ENCODE measurements around the gene RNF186. TPM values are rescaled to one million over a fixed set of nuclear protein-coding genes. Genes with fewer than 3 reads are reported as not detected.
"Not testable (repeated sequence)": the region's sequence is repeated elsewhere in the genome, so short reads cannot be mapped to it uniquely, and the experiment has no call there.

Gene RNF186
- total RNA-seq, 4 donors from 2014 or later: 0.51 TPM; not detected in 3

DNA sequence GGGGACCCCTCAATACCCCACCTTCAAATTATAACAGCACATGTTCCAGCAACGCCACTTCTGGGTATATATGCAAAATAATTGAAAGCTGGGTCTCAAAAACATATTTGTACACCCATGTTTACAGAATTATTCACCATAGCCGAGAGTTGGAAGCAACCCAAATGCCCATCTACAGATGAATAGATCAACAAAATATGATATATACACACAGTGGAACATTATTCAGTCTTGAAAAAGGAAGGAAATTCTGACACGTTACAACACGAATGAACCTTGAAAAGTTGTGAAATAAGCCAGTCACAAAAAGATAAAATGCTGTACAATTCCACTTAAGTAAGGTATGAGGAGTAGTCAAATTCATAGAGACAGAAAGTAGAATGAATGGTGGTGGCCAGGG is 20.5 kb downstream of the RNF186 start:
- WGBS: 89% methylated on average over 4 of the region's 4 CpGs

DNA sequence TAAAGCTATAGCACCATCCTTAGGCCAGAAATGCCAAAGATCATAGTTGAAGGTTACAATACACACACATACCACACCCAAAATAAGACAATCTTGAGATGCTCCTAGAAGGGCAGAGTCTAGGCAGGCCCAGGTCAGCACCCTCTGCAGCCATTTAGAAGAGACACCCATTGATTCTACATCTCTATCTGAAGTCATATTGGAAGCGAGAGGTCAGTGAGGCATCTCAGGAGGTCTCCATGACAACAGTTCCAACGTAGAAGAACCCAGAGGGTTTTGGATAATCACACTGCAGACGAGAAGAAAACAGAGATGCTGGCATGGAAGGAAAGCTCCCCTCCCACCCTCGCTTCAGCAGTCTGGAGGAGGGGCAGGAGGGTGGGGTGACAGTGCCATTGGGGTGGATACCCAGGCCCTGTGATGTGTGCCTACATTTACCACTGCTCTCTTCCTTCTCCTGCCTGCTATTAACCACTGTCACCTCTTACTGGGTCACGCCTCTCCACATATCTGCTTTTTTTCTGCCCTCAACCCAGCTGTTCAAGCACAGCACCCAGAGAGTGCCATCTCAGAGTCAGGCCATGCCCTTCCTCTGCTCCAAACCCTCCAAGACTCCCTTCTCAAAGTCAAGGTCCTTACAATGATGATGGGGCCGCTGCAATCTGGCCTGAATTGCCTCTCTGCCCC is 21.6 kb downstream of the RNF186 start:
- TF ChIP-seq POLR2AphosphoS5 (IDR thresholded peaks at IDR 0.05): no peak
- TF ChIP-seq EP300 (IDR thresholded peaks at IDR 0.05): no peak
- TF ChIP-seq, protein P1, sequence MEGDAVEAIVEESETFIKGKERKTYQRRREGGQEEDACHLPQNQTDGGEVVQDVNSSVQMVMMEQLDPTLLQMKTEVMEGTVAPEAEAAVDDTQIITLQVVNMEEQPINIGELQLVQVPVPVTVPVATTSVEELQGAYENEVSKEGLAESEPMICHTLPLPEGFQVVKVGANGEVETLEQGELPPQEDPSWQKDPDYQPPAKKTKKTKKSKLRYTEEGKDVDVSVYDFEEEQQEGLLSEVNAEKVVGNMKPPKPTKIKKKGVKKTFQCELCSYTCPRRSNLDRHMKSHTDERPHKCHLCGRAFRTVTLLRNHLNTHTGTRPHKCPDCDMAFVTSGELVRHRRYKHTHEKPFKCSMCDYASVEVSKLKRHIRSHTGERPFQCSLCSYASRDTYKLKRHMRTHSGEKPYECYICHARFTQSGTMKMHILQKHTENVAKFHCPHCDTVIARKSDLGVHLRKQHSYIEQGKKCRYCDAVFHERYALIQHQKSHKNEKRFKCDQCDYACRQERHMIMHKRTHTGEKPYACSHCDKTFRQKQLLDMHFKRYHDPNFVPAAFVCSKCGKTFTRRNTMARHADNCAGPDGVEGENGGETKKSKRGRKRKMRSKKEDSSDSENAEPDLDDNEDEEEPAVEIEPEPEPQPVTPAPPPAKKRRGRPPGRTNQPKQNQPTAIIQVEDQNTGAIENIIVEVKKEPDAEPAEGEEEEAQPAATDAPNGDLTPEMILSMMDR (IDR thresholded peaks at IDR 0.05): no peak
- no peak for TF ChIP-seq POLR2A (IDR thresholded peaks at IDR 0.05)
- WGBS: 71% methylated on average over 6 of the region's 6 CpGs
- Histone ChIP-seq H3K27me3 (no peaks in the 10 kb centered on the region), H3K4me1 (peaks cover 2% of the 10 kb centered on the region), H3K27ac (no peak overlapping the region), H3K4me3 (no peak overlapping the region), H3K9me3 (no peaks in the 10 kb centered on the region), H3K36me3 (peaks cover 20% of the 10 kb centered on the region)
- no peak for DNase-seq (ENCODE audit: low spot score in 2 of 2)

More for the DNA sequence above, 20.5 kb downstream of the RNF186 start:
- H3K27ac ChIP-seq: no peak overlapping the region
- no peak for TF ChIP-seq EP300 (IDR thresholded peaks at IDR 0.05)
- no peak for TF ChIP-seq POLR2A (IDR thresholded peaks at IDR 0.05)
- TF ChIP-seq POLR2AphosphoS5 (IDR thresholded peaks at IDR 0.05): no peak
- TF ChIP-seq, protein P1 (IDR thresholded peaks at IDR 0.05): no peak
- no peak for DNase-seq (ENCODE audit: low spot score in 2 of 2)
- no peak overlapping the region for H3K4me3 ChIP-seq
- H3K36me3 ChIP-seq: peaks cover 20% of the 10 kb centered on the region
- H3K4me1 ChIP-seq: peaks cover 12% of the 10 kb centered on the region
- H3K27me3 ChIP-seq: no peaks in the 10 kb centered on the region
- H3K9me3 ChIP-seq: no peaks in the 10 kb centered on the region

DNA sequence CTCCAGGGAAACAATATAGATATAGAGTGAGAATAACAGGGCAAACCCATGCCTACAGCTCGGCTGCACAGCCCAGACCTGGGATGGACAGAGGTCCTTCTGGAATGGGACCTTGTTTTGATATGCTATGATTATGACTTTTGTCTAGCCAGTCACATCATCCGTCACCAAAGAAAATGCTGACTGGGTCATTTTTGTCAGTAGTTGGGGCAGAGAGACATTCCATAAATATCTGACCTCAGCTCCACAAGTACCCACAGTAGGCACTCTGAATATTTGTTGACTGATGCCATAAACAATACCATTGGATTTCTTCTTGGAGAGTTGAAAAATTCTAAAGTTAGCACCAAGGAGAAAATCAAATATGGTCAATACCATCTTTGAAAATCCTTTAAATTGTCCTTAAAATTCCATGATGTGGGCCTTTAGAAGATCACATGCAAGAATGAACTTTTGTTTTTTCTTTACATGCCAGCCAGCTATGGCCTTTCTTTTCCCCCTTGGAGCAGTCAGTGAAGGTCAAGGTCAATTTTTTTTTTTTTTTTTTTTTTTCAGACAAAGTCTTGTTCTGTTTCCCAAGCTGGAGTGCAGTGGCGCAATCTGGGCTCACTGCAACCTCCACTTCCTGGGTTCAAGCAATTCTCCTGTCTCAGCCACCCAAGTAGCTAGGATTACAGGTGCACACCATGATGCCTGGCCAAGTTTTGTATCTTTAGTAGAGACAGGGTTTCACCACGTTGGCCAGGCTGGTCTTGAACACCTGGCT is 22.7 kb downstream of the RNF186 start:
- WGBS: 79% methylated on average over 4 of the region's 4 CpGs
- no peak overlapping the region for H3K27ac ChIP-seq
- H3K4me1 ChIP-seq: no peaks in the 10 kb centered on the region
- no peaks in the 10 kb centered on the region for H3K9me3 ChIP-seq
- no peaks in the 10 kb centered on the region for H3K27me3 ChIP-seq
- DNase-seq (ENCODE audit: low spot score in 2 of 2): no peak
- H3K4me3 ChIP-seq: no peak overlapping the region
- peaks cover 20% of the 10 kb centered on the region for H3K36me3 ChIP-seq
- TF ChIP-seq POLR2A (IDR thresholded peaks at IDR 0.05): no peak
- TF ChIP-seq, protein P1 (IDR thresholded peaks at IDR 0.05): no peak
- no peak for TF ChIP-seq POLR2AphosphoS5 (IDR thresholded peaks at IDR 0.05)
- no peak for TF ChIP-seq EP300 (IDR thresholded peaks at IDR 0.05)

DNA sequence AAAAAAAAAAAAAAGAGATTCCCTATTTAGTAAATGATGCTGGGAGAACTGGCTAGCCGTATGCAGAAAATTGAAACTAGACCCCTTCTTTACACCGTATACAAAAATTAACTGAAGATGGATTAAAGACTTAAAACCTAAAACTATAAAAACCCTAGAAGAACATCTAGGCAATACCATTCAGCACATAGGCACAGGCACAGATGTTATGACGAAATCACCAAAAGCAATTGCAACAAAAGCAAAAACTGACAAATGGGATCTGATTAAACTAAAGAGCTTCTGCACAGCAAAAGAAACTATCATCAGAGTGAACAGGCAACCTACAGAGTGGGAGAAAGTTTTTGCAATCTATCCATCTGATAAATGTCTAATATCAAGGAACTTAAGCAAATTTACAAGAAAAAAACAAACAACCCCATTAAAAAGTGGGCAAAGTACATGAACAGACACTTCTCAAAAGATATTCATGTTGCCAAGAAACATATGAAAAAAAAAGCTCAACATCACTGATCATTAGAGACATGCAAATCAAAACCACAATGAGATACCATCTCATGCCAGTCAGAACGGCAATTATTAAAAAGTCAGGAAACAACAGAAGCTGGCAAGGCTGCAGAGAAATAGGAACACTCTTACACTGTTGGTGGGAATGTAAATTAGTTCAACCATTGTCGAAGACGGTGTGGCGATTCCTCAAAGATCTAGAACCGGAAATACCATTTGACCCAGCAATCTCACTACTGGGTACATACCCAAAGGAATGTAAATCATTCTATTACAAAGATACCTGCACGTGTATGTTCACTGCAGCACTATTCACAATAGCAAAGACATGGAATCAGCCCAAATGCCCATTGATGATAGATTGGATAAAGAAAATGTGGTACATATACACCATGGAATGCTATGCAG is 24.8 kb downstream of the RNF186 start:
- H3K36me3 ChIP-seq: peaks cover 40% of the 10 kb centered on the region
- not testable (repeated sequence) for H3K27ac ChIP-seq; H3K4me3 ChIP-seq; DNase-seq (ENCODE audit: low spot score in 2 of 2); H3K27me3 ChIP-seq; H3K9me3 ChIP-seq; H3K4me1 ChIP-seq
- 71% methylated on average over 9 of the region's 9 CpGs for WGBS

GRCh38 chr1:19786988-19787423 is 28.1 kb downstream of the RNF186 start:
- Histone ChIP-seq H3K4me3 (no peak overlapping the region), H3K27me3 (no peaks in the 10 kb centered on the region), H3K4me1 (no peaks in the 10 kb centered on the region), H3K36me3 (peaks cover 44% of the 10 kb centered on the region), H3K27ac (peak overlapping the region; percentile 30), H3K9me3 (no peaks in the 10 kb centered on the region)
- TF ChIP-seq EP300 (IDR thresholded peaks at IDR 0.05) (no peak), POLR2AphosphoS5 (IDR thresholded peaks at IDR 0.05) (no peak), POLR2A (IDR thresholded peaks at IDR 0.05) (no peak)
- TF ChIP-seq, protein P1 (IDR thresholded peaks at IDR 0.05): no peak
- 74% methylated on average over 9 of the region's 9 CpGs for WGBS
- no peak for DNase-seq (ENCODE audit: low spot score in 2 of 2)

Measured in suprapubic skin (tissue), 4 donors.